ENCODE results near the gene BEGAIN.

The BEGAIN gene

GRCh38 chr14:100503251-100503650, 84.0 kb downstream of the BEGAIN start:
- TF ChIP-seq CTCF (IDR thresholded peaks at IDR 0.05; ENCODE audit: borderline replicate concordance, control extremely low read depth, extremely low read depth, insufficient read depth, missing control alignments): no peak
- in situ Hi-C loops (cut with MboI; ENCODE audit: low sequenced_read_pairs, unreplicated experiment): no loop called here
- no peak for DNase-seq (ENCODE audit: low spot score)

DNA sequence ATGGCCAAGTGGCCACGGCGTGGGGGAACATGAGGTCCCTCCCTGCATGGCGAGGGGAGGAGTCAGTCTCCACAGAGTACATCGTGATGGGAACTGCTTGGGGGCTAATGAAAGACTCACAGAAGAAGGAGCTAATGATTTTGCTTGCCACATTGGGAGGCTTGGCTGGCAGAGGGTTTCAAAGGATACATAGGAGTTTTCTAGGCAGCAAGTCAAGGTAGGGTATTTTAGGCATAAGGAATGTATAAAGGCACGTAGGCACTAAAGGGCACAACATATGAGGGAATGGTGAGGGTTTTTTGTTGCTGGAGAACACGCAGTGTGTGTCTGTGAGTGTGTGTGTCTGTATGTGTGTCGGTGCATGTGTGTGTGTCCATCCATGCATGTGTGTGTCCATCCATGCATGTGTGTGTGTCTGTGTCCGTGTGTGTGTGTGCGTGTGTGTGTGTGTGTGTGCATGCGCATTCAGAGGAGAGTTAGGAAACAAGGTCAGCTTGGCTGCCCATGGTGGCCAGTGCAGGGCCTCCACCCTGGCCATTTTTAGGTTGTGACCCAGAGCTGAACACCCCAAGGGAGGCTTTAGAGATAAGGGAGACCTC, 84.5 kb downstream of the BEGAIN start:
- DNase-seq (ENCODE audit: low spot score): no peak
- in situ Hi-C loops (cut with MboI; ENCODE audit: low sequenced_read_pairs, unreplicated experiment): no loop called here
- TF ChIP-seq CTCF (IDR thresholded peaks at IDR 0.05; ENCODE audit: borderline replicate concordance, control extremely low read depth, extremely low read depth, insufficient read depth, missing control alignments): no peak

GRCh38 chr14:100500128-100500527, 87.1 kb downstream of the BEGAIN start:
- in situ Hi-C loops (cut with MboI; ENCODE audit: low sequenced_read_pairs, unreplicated experiment): no loop called here
- DNase-seq (ENCODE audit: low spot score): no peak
- TF ChIP-seq CTCF (IDR thresholded peaks at IDR 0.05; ENCODE audit: borderline replicate concordance, control extremely low read depth, extremely low read depth, insufficient read depth, missing control alignments): no peak

DNA sequence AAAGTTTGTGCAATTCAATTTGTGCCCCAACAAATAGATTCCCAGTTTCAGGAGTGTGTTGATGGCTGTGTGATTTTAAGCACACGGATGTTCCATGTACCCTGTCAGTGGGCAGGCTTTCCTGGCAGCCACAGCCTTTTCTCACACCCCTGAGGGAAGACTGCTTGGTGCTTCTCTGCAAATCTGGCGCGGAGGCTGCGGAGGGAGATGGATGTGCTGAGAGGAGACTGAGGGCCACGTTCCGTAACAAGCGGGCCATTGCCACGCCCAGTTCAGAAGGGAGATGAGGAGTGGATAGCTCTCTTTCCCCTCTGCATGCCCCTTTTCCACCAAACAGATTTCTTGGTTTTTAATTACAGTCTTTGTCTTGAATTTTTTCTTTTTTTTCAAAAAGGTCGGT, 89.1 kb downstream of the BEGAIN start:
- DNase-seq (ENCODE audit: low spot score): no peak
- TF ChIP-seq CTCF (IDR thresholded peaks at IDR 0.05; ENCODE audit: borderline replicate concordance, control extremely low read depth, extremely low read depth, insufficient read depth, missing control alignments): no peak
- in situ Hi-C loops (cut with MboI; ENCODE audit: low sequenced_read_pairs, unreplicated experiment): no loop called here

DNA sequence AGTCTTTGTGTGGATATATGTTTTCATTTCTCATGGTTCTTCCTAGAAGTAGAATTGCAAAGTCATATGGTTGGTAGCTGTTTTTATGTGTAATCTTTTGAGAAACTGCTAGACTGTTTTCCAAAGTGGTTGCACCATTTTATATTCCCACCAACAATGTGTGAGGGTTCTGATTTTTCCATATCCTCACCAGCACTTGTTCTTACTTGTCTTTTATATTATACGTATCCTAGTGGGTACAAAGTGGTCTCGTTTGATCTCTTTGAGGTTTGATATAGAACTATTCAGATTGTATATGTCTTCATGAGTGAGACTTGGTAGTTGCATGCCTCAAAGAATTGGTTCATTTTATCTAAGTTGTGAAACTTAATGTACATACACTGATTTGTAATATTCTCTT, 91.3 kb downstream of the BEGAIN start:
- TF ChIP-seq CTCF (IDR thresholded peaks at IDR 0.05; ENCODE audit: borderline replicate concordance, control extremely low read depth, extremely low read depth, insufficient read depth, missing control alignments): no peak
- DNase-seq (ENCODE audit: low spot score): no peak
- in situ Hi-C loops (cut with MboI; ENCODE audit: low sequenced_read_pairs, unreplicated experiment): no loop called here

DNA sequence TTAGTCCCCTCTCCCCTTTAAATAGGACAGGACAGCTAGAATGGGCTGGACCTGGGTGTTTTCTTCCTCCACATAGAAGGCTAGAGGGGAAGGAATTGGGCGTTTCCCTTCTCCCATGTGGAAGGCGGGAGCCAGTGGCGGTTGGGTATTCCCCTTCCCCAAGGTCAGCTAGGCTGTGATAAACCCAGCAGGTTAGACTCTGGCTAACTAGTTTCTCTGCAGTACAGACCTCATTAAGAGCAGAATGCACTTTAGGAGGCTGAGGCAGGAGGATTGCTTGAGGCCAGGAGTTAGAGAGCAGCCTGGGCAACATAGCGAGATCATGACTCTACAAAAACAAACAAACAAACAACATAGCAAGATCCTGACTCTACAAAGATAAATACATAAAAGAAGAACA, 92.6 kb downstream of the BEGAIN start:
- in situ Hi-C loops (cut with MboI; ENCODE audit: low sequenced_read_pairs, unreplicated experiment): no loop called here
- TF ChIP-seq CTCF (IDR thresholded peaks at IDR 0.05; ENCODE audit: borderline replicate concordance, control extremely low read depth, extremely low read depth, insufficient read depth, missing control alignments): no peak
- DNase-seq (ENCODE audit: low spot score): no peak

GRCh38 chr14:100490252-100490651, 97.0 kb downstream of the BEGAIN start:
- no peak for TF ChIP-seq CTCF (IDR thresholded peaks at IDR 0.05; ENCODE audit: borderline replicate concordance, control extremely low read depth, extremely low read depth, insufficient read depth, missing control alignments)
- in situ Hi-C loops (cut with MboI; ENCODE audit: low sequenced_read_pairs, unreplicated experiment): no loop called here

More at GRCh38 chr14:100490252-100490651, 97.0 kb downstream of the BEGAIN start:
- no peak for DNase-seq (ENCODE audit: low spot score)
